Parietal lobe (tissue), 2 donors: ENCODE data around the gene PUM2. TPM values are rescaled to one million over a fixed set of nuclear protein-coding genes. Genes with fewer than 3 reads are reported as not detected.

Experiments
- small RNA-seq: library from RNA; depleted of rRNA; stranded (forward); fragments of <200 nt; gene quantifications from one replicate; pipeline ENCODE3, GENCODE V24; 2014; ENCODE audit warnings: low replicate concordance
- total RNA-seq: library from RNA; depleted of rRNA; stranded (reverse); fragments of >200 nt; gene quantifications from one replicate; pipeline ENCODE4 v1.2.3, GENCODE V29; 2014

PUM2 gene
- total RNA-seq, result 184 TPM

DNA sequence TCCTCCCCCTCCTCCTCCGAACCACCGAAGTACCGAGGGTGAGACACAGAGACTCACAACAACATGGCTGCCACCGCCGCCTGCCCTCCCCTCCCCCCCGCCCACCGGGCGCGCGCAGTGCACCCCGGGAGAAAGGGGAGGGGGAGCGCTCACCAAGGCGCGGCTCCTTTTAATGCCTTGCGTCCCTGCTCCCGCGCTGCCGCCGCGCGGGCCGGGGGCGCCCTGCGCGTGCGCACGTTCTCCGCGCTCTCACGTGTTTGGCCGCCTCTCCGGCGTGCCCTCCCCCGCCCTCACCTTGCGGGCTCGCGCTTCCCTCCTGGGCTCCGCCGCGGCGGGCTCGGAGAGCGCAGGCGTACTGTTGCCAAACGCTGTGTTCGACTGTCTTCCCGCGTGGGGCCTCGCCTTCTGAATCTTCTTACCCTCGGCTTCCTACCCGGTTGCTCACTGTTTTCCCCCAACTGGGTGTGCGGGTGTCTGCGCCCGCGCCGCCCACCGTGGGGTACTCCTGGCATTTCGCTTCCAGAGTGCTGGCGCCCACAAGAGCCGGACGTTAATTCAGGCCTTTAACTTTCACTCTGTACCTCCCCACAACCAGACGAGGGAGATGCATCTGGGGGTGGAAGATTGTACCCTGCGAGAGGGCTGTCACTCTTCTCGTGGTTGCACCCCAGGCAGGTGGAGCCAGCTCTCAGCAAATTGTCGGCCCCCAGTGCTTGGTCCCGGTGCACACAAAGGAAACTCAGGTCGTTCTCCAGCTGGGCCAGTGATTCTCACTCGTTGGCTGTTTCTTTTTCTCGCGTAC is at the start of gene PUM2:
PUM2 (minus strand) TSS at position 92 of the 802 bp plus-strand sequence. CDS start 23,484 bp downstream, outside the sequence.

DNA sequence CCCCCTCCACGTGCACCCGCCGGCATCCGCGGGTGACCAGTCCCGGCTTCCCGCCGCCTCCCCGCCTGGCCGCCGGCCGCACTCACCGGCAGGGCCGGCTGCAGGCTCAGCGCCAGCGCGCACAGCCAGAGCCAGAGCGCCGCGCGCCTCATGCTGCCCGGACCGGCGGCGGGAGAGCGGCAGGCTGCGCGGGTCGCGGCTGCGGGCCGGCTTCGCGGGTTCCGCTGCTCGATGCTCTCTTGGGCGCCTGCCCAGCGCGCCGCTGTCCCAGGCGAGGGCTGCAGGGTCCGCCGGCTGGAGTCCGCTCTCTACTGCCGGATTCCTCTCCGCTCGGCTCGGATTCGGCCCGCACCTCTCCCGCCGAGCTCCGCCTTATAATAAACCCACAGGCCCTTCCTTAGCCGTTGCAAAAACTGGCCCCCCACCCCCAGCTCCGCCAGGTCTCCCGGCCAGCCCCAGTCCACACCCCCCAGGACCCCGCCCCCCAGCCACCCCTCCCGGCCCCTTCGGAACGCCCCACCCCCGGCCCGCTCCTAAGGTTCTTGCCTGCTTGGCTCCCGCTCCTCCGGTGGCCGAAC is 125.8 kb downstream of the PUM2 start, which contains the start of gene SDC1:
SDC1 (minus strand) TSS at position 415 of the 578 bp plus-strand sequence; CDS start at position 152, 263 bp downstream.

Small RNA genes within 50 kb of the gene (small RNA-seq; reads per million reads assigned to genes)
- not detected for gene RNU7-113P

Other genes with a start within 250 kb of the PUM2 start
- gene SDC1, start 125.7 kb downstream of the PUM2 start, total RNA-seq, result 5.3 TPM
- gene RHOB, start 96.2 kb upstream of the PUM2 start, total RNA-seq, result 186 TPM